Measurements from ENCODE around the gene ODR4. TPM values are rescaled to one million over a fixed set of nuclear protein-coding genes. Genes with fewer than 3 reads are reported as not detected.
"Not testable (repeated sequence)": the region's sequence is repeated elsewhere in the genome, so short reads cannot be mapped to it uniquely, and the experiment has no call there.

Gene ODR4
- total RNA-seq, 2 experiments from 2014 or later = 21.3 to 24.5 TPM

DNA sequence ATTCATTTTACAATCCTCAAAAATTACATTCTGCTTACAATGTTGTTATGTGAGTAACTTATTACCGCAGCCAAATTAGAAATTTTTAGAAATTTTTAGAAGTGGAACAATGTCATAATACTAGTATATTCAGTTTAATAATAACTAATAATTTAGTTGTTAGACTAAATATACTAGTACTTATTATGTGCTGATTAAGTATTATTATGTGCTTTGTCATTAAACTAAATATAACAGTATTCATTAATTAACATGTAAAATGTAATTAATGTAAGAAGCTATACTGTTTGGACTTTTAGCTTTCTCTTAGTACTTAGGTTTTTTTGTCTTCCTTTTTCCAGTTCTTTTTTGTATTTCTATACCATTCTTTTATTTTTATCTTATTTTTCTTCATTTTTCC is 15.3 kb downstream of the ODR4 start:
- no peak for ATAC-seq (ENCODE audit: poor library complexity)
- H3K27me3 ChIP-seq (ENCODE audit: control insufficient read depth in 1 of 2, insufficient read depth in 2 of 2, low read length in 2 of 2) = no peaks in the 10 kb centered on the region
- no peak overlapping the region for H3K27ac ChIP-seq (ENCODE audit: low read depth in 1 of 2, low read length in 2 of 2)
- no peaks in the 10 kb centered on the region for H3K9me3 ChIP-seq (ENCODE audit: control insufficient read depth in 1 of 2, insufficient read depth in 1 of 2, low read length in 2 of 2)
- no peak for DNase-seq
- Mint-ChIP-seq H3K4me3 (no peak overlapping the region), H3K9me3 (no peaks in the 10 kb centered on the region), H3K4me1 (ENCODE audit: low read depth) (no peaks in the 10 kb centered on the region), H3K27ac (no peak overlapping the region), H3K36me3 (ENCODE audit: low read depth) (peaks cover 76% of the 10 kb centered on the region), H3K27me3 (no peaks in the 10 kb centered on the region)
- no peaks in the 10 kb centered on the region for H3K4me1 ChIP-seq (ENCODE audit: insufficient read depth, low read length)
- intact Hi-C loops (cut with DNase I, micrococcal nuclease) = no loop called here
- POLR2A ChIA-PET = no interaction called here
- CTCF ChIA-PET = no interaction called here
- H3K4me3 ChIP-seq (ENCODE audit: low read length) = no peak overlapping the region
- TF ChIP-seq, protein P1, sequence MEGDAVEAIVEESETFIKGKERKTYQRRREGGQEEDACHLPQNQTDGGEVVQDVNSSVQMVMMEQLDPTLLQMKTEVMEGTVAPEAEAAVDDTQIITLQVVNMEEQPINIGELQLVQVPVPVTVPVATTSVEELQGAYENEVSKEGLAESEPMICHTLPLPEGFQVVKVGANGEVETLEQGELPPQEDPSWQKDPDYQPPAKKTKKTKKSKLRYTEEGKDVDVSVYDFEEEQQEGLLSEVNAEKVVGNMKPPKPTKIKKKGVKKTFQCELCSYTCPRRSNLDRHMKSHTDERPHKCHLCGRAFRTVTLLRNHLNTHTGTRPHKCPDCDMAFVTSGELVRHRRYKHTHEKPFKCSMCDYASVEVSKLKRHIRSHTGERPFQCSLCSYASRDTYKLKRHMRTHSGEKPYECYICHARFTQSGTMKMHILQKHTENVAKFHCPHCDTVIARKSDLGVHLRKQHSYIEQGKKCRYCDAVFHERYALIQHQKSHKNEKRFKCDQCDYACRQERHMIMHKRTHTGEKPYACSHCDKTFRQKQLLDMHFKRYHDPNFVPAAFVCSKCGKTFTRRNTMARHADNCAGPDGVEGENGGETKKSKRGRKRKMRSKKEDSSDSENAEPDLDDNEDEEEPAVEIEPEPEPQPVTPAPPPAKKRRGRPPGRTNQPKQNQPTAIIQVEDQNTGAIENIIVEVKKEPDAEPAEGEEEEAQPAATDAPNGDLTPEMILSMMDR (IDR thresholded peaks at IDR 0.05) = no peak
- peaks cover 61% of the 10 kb centered on the region for H3K36me3 ChIP-seq (ENCODE audit: insufficient read depth, low read length)

DNA sequence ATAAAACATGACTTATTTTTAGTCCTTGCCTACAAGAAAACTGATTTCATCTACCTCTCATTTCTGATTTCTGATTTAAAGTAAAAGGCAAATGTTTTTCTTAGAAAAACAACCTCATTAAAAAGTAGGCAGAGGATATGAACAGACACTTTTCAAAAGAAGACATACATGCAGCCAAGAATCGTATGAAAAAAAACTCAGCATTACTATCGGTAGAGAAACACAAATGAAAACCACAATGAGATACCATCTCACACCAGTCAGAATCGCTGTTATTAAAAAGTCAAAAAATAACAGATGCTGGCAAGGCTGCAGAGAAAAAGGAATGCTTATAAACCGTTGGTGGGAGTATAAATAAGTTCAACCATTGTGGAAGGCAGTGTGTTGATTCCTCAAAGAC is 16.2 kb downstream of the ODR4 start:
- no peak for ATAC-seq (ENCODE audit: poor library complexity)
- no peaks in the 10 kb centered on the region for H3K27me3 Mint-ChIP-seq

DNA sequence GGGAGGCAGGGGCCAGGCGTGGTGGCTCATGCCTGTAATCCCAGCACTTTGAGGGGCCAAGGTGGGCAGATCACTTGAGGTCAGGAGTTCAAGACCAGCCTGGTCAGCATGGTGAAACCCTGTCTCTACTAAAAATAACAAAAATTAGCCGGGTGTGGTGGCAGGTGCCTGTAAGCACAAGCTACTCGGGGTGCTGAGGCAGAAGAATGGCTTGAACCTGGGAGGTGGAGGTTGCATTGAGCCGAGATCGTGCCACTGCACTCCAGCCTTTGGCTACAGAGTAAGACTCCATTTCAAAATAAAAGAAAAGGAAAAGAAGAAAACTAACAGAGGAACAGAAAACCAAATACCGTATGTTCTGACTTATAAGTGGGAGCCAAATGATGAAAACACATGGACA is 17.1 kb downstream of the ODR4 start:
- H3K4me1 ChIP-seq (ENCODE audit: insufficient read depth, low read length); H3K4me1 Mint-ChIP-seq (ENCODE audit: low read depth); H3K27me3 ChIP-seq (ENCODE audit: control insufficient read depth in 1 of 2, insufficient read depth in 2 of 2, low read length in 2 of 2); H3K9me3 ChIP-seq (ENCODE audit: control insufficient read depth in 1 of 2, insufficient read depth in 1 of 2, low read length in 2 of 2); H3K27ac ChIP-seq (ENCODE audit: low read depth in 1 of 2, low read length in 2 of 2); H3K9me3 Mint-ChIP-seq; H3K4me3 Mint-ChIP-seq; H3K27ac Mint-ChIP-seq; DNase-seq; H3K27me3 Mint-ChIP-seq; ATAC-seq (ENCODE audit: poor library complexity); H3K4me3 ChIP-seq (ENCODE audit: low read length); intact Hi-C loops (cut with DNase I, micrococcal nuclease): not testable (repeated sequence)
- POLR2A ChIA-PET = interaction anchor here (1.6 kb wide), 1 partner anchor 17 kb away, joined by 4 read pairs; the partner anchor contains the start of genes ODR4 and TPR
- peaks cover 57% of the 10 kb centered on the region for H3K36me3 ChIP-seq (ENCODE audit: insufficient read depth, low read length)
- CTCF ChIA-PET = interaction anchor here (1.6 kb wide), 1 partner anchor 12 kb away, joined by 3 read pairs; no protein-coding TSS in a partner anchor
- H3K36me3 Mint-ChIP-seq (ENCODE audit: low read depth) = peaks cover 81% of the 10 kb centered on the region

More for the DNA sequence above, 16.2 kb downstream of the ODR4 start:
- ChIA-PET CTCF (no interaction called here), POLR2A (interaction anchor here (1.6 kb wide), 1 partner anchor 16 kb away, joined by 4 read pairs; the partner anchor contains the start of genes ODR4 and TPR)
- Mint-ChIP-seq H3K36me3 (ENCODE audit: low read depth) (peaks cover 79% of the 10 kb centered on the region), H3K4me3 (no peak overlapping the region), H3K4me1 (ENCODE audit: low read depth) (no peaks in the 10 kb centered on the region), H3K9me3 (no peaks in the 10 kb centered on the region), H3K27ac (no peak overlapping the region)
- H3K9me3 ChIP-seq (ENCODE audit: control insufficient read depth in 1 of 2, insufficient read depth in 1 of 2, low read length in 2 of 2) = no peaks in the 10 kb centered on the region
- peaks cover 61% of the 10 kb centered on the region for H3K36me3 ChIP-seq (ENCODE audit: insufficient read depth, low read length)
- H3K4me3 ChIP-seq (ENCODE audit: low read length) = no peak overlapping the region
- peak in 1 of 14 experiments; percentile 21 for DNase-seq
- no peaks in the 10 kb centered on the region for H3K4me1 ChIP-seq (ENCODE audit: insufficient read depth, low read length)
- H3K27me3 ChIP-seq (ENCODE audit: control insufficient read depth in 1 of 2, insufficient read depth in 2 of 2, low read length in 2 of 2) = no peaks in the 10 kb centered on the region
- intact Hi-C loops (cut with DNase I, micrococcal nuclease) = no loop called here
- H3K27ac ChIP-seq (ENCODE audit: low read depth in 1 of 2, low read length in 2 of 2) = no peak overlapping the region
- TF ChIP-seq, protein P1 (IDR thresholded peaks at IDR 0.05) = no peak

- ATAC-seq (ENCODE audit: poor library complexity); H3K4me1 ChIP-seq (ENCODE audit: insufficient read depth, low read length); H3K27ac ChIP-seq (ENCODE audit: low read depth in 1 of 2, low read length in 2 of 2); H3K9me3 Mint-ChIP-seq; H3K4me1 Mint-ChIP-seq (ENCODE audit: low read depth); POLR2A ChIA-PET; CTCF ChIA-PET; H3K27me3 Mint-ChIP-seq; H3K27me3 ChIP-seq (ENCODE audit: control insufficient read depth in 1 of 2, insufficient read depth in 2 of 2, low read length in 2 of 2); H3K4me3 Mint-ChIP-seq; H3K27ac Mint-ChIP-seq; H3K9me3 ChIP-seq (ENCODE audit: control insufficient read depth in 1 of 2, insufficient read depth in 1 of 2, low read length in 2 of 2); H3K4me3 ChIP-seq (ENCODE audit: low read length); DNase-seq: not testable (repeated sequence)
- intact Hi-C loops (cut with DNase I, micrococcal nuclease) = loop anchor here in 1 of 2 experiments (10.0 kb wide), 1 partner anchor 583 kb away; no protein-coding TSS in a partner anchor
- peaks cover 35% of the 10 kb centered on the region for H3K36me3 ChIP-seq (ENCODE audit: insufficient read depth, low read length)
- peaks cover 71% of the 10 kb centered on the region for H3K36me3 Mint-ChIP-seq (ENCODE audit: low read depth)
These were observed 25.8 kb downstream of the ODR4 start for GRCh38 chr1:186401446-186401845.

Measured in CD4-positive, alpha-beta T cell (primary cell).